Kidney epithelial cell (primary cell): ENCODE results near the gene CIT. TPM values are rescaled to one million over a fixed set of nuclear protein-coding genes. Genes with fewer than 3 reads are reported as not detected.

Experiments
- DNase-seq: peaks from one replicate; pipeline ENCODE4 v3.0.0-alpha.2; 2010; ENCODE audit warnings: low read depth
- H3K27me3 ChIP-seq: 2 replicates; pipeline ENCODE4 v1.6.0; 2011; ENCODE audit warnings: low read length; ENCODE audit not compliant: control insufficient read depth, insufficient read depth
- H3K36me3 ChIP-seq: 2 replicates; pipeline ENCODE4 v1.5.1; 2011; ENCODE audit warnings: low read length; ENCODE audit not compliant: control insufficient read depth, insufficient read depth
- H3K4me3 ChIP-seq: 2 replicates; pipeline ENCODE4 v1.5.1; 2011; ENCODE audit warnings: low read depth, mild to moderate bottlenecking, control low read depth, low read length
- total RNA-seq: library from RNA; depleted of rRNA; stranded (reverse); fragments of >200 nt; gene quantifications from 2 replicates; pipeline ENCODE4 v1.2.3, GENCODE V29; 2015
- TF ChIP-seq, protein P1 (sequence below): IDR thresholded peaks from 2 replicates; pipeline ENCODE4 v1.5.1; 2011; ENCODE audit warnings: mild to moderate bottlenecking, moderate library complexity, low read length, control low read depth, inconsistent platforms; ENCODE audit not compliant: insufficient read depth, poor library complexity, severe bottlenecking

Gene CIT
- total RNA-seq, 1 donor from 2014 or later: 4.3 TPM

DNA sequence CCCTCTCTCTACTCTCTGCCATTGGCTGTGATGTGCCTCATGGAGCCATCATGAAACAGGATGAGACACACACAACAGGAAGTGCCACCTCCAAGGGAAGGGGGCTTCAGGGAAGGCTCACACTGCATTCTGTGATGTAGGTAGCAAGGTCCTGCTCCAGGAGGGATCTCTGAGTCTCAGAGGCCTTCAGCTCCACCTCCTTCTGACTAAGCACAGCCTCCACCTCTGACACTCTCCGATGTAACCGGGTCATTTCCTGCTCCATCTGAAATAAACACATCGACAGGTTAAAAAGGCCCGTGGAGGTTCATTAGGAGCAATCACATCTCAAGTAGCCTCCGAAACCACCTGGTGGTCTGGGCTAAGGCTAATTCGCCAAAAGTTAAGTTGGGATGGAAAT is 93.3 kb downstream of the CIT start:
- Histone ChIP-seq H3K27me3 (no peaks in the 10 kb centered on the region), H3K4me3 (no peak overlapping the region), H3K36me3 (no peaks in the 10 kb centered on the region)
- no peak for DNase-seq
- TF ChIP-seq, protein P1, sequence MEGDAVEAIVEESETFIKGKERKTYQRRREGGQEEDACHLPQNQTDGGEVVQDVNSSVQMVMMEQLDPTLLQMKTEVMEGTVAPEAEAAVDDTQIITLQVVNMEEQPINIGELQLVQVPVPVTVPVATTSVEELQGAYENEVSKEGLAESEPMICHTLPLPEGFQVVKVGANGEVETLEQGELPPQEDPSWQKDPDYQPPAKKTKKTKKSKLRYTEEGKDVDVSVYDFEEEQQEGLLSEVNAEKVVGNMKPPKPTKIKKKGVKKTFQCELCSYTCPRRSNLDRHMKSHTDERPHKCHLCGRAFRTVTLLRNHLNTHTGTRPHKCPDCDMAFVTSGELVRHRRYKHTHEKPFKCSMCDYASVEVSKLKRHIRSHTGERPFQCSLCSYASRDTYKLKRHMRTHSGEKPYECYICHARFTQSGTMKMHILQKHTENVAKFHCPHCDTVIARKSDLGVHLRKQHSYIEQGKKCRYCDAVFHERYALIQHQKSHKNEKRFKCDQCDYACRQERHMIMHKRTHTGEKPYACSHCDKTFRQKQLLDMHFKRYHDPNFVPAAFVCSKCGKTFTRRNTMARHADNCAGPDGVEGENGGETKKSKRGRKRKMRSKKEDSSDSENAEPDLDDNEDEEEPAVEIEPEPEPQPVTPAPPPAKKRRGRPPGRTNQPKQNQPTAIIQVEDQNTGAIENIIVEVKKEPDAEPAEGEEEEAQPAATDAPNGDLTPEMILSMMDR: no peak

DNA sequence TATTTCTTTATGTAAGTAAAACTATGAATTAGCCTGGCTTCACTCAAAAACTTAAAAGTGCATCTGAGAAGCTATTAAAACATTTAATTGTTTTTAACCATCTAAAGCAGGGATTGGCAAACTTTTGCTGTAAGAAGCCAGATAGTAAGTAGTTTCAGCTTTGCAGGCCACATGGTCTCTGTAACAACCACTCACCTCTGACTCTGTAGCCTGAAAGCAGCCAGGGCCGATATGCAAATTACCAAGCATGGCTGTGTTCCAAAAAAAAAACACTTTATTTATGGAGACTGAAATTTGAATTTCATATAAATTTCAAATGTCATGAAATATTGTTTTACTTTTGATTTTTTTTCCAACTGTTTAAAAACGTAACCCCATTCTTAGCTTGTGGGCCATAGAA is 95.3 kb downstream of the CIT start:
- H3K27me3 ChIP-seq: no peaks in the 10 kb centered on the region
- no peaks in the 10 kb centered on the region for H3K36me3 ChIP-seq
- no peak for DNase-seq
- H3K4me3 ChIP-seq: no peak overlapping the region
- TF ChIP-seq, protein P1: no peak

DNA sequence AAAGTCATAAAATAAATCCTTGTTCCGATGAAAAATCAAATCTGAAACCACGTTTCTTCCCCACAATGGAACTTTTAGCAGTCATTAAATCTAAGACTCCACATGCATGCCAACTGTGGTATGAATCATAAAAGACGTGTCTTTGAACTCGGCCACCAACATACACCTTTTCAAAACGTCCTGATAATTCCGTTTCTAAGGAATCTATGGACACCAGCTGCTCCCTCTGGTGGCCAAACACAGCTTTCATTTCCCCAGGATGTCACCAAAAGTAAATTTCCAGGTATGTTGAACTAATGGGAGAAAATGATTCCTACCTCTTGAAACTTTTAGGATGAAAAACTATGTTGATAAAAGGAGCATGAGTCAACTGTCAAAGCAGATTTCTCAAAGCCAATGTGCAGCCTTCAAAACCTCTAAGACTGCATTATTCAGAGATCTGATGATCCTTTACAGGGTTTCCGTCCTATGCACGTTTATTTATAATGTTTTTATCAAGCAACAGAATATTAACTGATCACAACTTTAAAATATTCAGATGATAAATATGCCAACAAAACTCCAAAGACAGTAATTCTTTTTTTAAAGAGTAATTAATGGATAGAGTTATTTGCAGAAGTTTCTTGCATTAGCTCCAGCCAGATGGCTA is 96.2 kb downstream of the CIT start:
- Histone ChIP-seq H3K27me3 (no peaks in the 10 kb centered on the region), H3K36me3 (no peaks in the 10 kb centered on the region), H3K4me3 (no peak overlapping the region)
- TF ChIP-seq, protein P1: peak; percentile 81
- peak; percentile 29 for DNase-seq

- no peak overlapping the region for H3K4me3 ChIP-seq
- no peaks in the 10 kb centered on the region for H3K27me3 ChIP-seq
- TF ChIP-seq, protein P1: no peak
- no peaks in the 10 kb centered on the region for H3K36me3 ChIP-seq
- no peak for DNase-seq
Measured at GRCh38 chr12:119775246-119775895, 101.7 kb downstream of the CIT start.

DNA sequence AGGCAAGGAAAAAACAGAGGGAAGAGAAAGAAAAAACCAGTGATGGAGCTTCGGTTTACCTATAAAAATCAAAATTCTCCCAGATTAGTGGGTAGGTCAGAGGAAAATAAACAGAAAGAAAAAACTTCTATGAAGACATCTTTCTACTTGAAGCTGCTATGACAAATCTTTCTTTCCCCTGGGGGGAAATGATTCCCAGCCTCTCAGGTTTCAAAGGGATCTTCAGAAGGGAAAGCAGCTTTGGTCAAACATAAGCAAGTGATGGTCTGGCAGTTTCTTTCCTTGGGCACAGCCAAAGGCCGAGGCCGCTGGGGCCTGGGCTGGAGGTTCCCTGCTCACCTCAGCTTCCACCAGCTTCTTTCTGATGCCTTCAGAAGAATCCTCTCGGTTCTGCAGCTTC is 104.7 kb downstream of the CIT start:
- TF ChIP-seq, protein P1: no peak
- Histone ChIP-seq H3K36me3 (no peaks in the 10 kb centered on the region), H3K27me3 (no peaks in the 10 kb centered on the region), H3K4me3 (no peak overlapping the region)
- no peak for DNase-seq

GRCh38 chr12:119770146-119770545 is 107.0 kb downstream of the CIT start:
- TF ChIP-seq, protein P1: no peak
- DNase-seq: no peak
- H3K4me3 ChIP-seq: no peak overlapping the region
- no peaks in the 10 kb centered on the region for H3K27me3 ChIP-seq
- no peaks in the 10 kb centered on the region for H3K36me3 ChIP-seq
